Progenitor cell of endocrine pancreas (in vitro differentiated cells): ENCODE data around the gene RUNX1. TPM values are rescaled to one million over a fixed set of nuclear protein-coding genes. Genes with fewer than 3 reads are reported as not detected.

Experiments used
- DNase-seq: peaks from one replicate; pipeline ENCODE4 v3.0.0; 2021; ENCODE audit warnings: low spot score; ENCODE audit not compliant: unreplicated experiment
- H3K27ac Mint-ChIP-seq: 2 replicates; pipeline ENCODE4 v1.8.0; 2021; ENCODE audit warnings: mild to moderate bottlenecking, moderate library complexity, mixed read lengths
- H3K27me3 Mint-ChIP-seq: 2 replicates; pipeline ENCODE4 v1.8.0; 2021; ENCODE audit warnings: mixed read lengths
- H3K36me3 Mint-ChIP-seq: 2 replicates; pipeline ENCODE4 v1.8.0; 2022; ENCODE audit warnings: mixed read lengths; ENCODE audit not compliant: insufficient read depth
- H3K4me1 Mint-ChIP-seq: 2 replicates; pipeline ENCODE4 v1.8.0; 2021; ENCODE audit warnings: low read depth, mixed read lengths
- H3K4me3 Mint-ChIP-seq: 2 replicates; pipeline ENCODE4 v1.8.0; 2021; ENCODE audit warnings: low read depth, mild to moderate bottlenecking, moderate library complexity, mixed read lengths
- H3K9me3 Mint-ChIP-seq: 2 replicates; pipeline ENCODE4 v1.8.0; 2021; ENCODE audit warnings: low read depth, mixed read lengths
- CTCF ChIP-seq: fragments of 200-600 bp; sonication (generic); IDR thresholded peaks from one replicate; pipeline ENCODE4 v1.5.0; 2021; ENCODE audit warnings: antibody characterized with exemption, mild to moderate bottlenecking; ENCODE audit not compliant: unreplicated experiment
- total RNA-seq: library from RNA; stranded (reverse); gene quantifications from 2 replicates; pipeline ENCODE4 v1.2.1, GENCODE V29; 2021

The RUNX1 gene
- total RNA-seq, 1 donor from 2014 or later: 7.1 TPM

- H3K4me1 Mint-ChIP-seq: peaks cover 17% of the 10 kb centered on the region
- H3K36me3 Mint-ChIP-seq: no peaks in the 10 kb centered on the region
- H3K27me3 Mint-ChIP-seq: peaks cover 19% of the 10 kb centered on the region
- H3K27ac Mint-ChIP-seq: no peak overlapping the region
- DNase-seq: no peak
- no peak overlapping the region for H3K4me3 Mint-ChIP-seq
- no peak for TF ChIP-seq CTCF
- H3K9me3 Mint-ChIP-seq: no peaks in the 10 kb centered on the region
These were observed 9.4 kb downstream of the RUNX1 start for GRCh38 chr21:35039595-35040289.

GRCh38 chr21:35038772-35039319 lies 10.3 kb downstream of the RUNX1 start:
- no peak overlapping the region for H3K27ac Mint-ChIP-seq
- DNase-seq: no peak
- no peaks in the 10 kb centered on the region for H3K9me3 Mint-ChIP-seq
- no peak for TF ChIP-seq CTCF
- peaks cover 28% of the 10 kb centered on the region for H3K27me3 Mint-ChIP-seq
- H3K4me1 Mint-ChIP-seq: peaks cover 17% of the 10 kb centered on the region
- H3K36me3 Mint-ChIP-seq: no peaks in the 10 kb centered on the region
- H3K4me3 Mint-ChIP-seq: no peak overlapping the region

- TF ChIP-seq CTCF: no peak
- no peak for DNase-seq
- Mint-ChIP-seq H3K4me1 (peaks cover 17% of the 10 kb centered on the region), H3K9me3 (no peaks in the 10 kb centered on the region), H3K27me3 (peaks cover 30% of the 10 kb centered on the region), H3K36me3 (no peaks in the 10 kb centered on the region), H3K27ac (no peak overlapping the region), H3K4me3 (no peak overlapping the region)
These were observed 11.7 kb downstream of the RUNX1 start for GRCh38 chr21:35037384-35037765.

GRCh38 chr21:35036465-35037383 lies 12.4 kb downstream of the RUNX1 start:
- no peak for TF ChIP-seq CTCF
- Mint-ChIP-seq H3K36me3 (no peaks in the 10 kb centered on the region), H3K4me1 (peaks cover 17% of the 10 kb centered on the region)

GRCh38 chr21:35035581-35035980 lies 13.5 kb downstream of the RUNX1 start:
- H3K9me3 Mint-ChIP-seq: no peaks in the 10 kb centered on the region
- no peak for DNase-seq
- H3K4me3 Mint-ChIP-seq: no peak overlapping the region
- peaks cover 25% of the 10 kb centered on the region for H3K27me3 Mint-ChIP-seq
- no peak overlapping the region for H3K27ac Mint-ChIP-seq
- no peak for TF ChIP-seq CTCF
- H3K4me1 Mint-ChIP-seq: peaks cover 14% of the 10 kb centered on the region
- no peaks in the 10 kb centered on the region for H3K36me3 Mint-ChIP-seq

More at GRCh38 chr21:35036465-35037383, 12.4 kb downstream of the RUNX1 start:
- Mint-ChIP-seq H3K9me3 (no peaks in the 10 kb centered on the region), H3K27ac (no peak overlapping the region), H3K27me3 (peaks cover 30% of the 10 kb centered on the region), H3K4me3 (no peak overlapping the region)
- no peak for DNase-seq
